NCI-H774 (cell line): ENCODE measurements around the gene ASPA.
"Not testable (repeated sequence)": the region's sequence is repeated elsewhere in the genome, so short reads cannot be mapped to it uniquely, and the experiment has no call there.

Experiments
- DNase-seq: peaks from one replicate; lab custom pipeline; 2025; lab: John Stamatoyannopoulos, UW

The ASPA gene

DNA sequence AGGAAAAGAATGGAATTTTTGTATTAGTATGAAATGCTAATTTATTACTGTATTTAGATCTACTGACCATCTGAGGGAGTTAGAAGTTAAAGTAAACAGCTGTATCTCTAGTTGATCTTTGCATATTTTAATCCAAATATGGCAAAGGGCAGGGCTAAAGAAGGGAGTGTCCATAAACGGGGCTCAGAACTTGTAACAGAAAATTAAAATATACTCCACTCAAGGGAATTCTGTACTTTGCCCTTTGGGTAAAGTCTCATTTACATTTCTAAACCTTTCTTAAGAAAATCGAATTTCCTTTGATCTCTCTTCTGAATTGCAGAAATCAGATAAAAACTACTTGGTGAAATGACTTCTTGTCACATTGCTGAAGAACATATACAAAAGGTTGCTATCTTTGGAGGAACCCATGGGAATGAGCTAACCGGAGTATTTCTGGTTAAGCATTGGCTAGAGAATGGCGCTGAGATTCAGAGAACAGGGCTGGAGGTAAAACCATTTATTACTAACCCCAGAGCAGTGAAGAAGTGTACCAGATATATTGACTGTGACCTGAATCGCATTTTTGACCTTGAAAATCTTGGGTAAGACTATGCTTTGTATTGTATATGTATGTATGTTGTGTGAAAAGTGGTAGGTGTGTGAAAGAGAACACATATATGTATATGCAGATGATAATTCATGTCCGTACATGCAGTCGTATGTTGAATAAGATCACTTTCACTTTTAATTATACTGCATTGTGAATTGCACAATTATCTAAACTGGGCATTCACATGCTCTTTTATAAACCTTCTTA is at the start of gene ASPA:
TSS of gene ASPA (plus strand) at position 186 of the 799 bp plus-strand sequence. CDS start at position 349, 163 bp downstream.
- no peak for DNase-seq

- not testable (repeated sequence) for DNase-seq
Observed at GRCh38 chr17:3433215-3433614, 42.6 kb upstream of the ASPA start.

- no peak for DNase-seq
Observed at GRCh38 chr17:3433741-3434140, 42.1 kb upstream of the ASPA start, which contains the start of gene OR1E2. OR1E2 (minus strand) TSS chr17:3433841; CDS start chr17:3433841, 0 bp downstream.

DNA sequence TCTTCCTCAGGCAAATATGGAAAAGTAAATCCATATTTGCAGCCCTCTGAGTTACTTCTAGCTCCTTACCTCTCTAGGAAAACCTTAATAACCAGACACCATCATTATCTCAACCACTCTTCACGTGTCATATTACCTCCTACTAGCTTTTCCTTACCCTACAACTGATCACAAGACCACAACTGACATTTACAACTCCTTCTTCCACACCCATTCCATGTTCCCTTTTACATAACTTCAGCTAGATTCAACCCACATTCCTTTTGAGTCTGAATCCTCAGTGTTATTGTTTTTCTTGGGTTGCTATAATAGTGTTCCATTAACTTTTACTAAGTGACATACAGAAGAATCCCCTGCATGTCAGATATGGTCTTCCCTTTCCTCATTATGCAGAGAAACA is 37.4 kb upstream of the ASPA start:
- no peak for DNase-seq

DNA sequence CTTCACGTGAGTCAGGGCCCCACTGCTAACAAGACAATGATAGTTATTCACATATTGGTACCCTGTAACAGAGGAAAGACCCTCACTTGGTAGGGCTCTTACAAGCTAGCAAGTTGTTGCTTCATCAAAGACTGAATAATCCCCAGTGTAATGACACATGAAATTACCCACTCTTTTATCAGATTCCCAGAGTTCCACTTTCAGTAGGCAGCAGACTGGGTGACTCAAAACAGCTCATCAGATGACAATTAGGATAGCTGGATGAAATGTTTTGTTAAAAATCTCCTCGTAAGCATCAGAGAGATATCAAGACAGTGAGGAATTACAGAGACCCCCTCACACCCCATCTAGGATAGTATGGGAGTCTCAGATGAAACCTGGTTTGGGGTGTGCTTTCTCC is 35.3 kb upstream of the ASPA start:
- no peak for DNase-seq

- DNase-seq = no peak
Observed at GRCh38 chr17:3447625-3448024, 28.2 kb upstream of the ASPA start.

- DNase-seq = no peak
Observed at GRCh38 chr17:3448059-3448665, 27.6 kb upstream of the ASPA start.

DNA sequence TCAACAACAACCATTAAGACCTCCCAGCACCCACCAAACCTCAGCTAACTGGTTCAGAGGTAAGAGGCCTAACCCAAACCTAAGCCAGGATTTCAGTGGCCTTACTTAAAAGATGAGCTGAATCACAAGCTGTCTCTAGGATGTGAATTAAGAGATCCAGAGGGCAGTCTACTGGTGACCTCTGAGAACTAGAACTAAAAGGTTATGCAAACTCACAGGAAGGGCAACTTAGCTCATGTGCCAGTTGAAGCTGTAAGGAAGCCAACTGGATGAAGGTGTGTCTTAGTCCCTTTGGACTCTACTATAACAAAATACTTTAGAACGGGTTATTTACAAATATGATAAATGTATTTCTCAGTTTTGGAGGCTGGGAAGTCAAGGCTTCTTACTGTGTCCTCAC is 9.4 kb upstream of the ASPA start:
- DNase-seq = not testable (repeated sequence)

DNA sequence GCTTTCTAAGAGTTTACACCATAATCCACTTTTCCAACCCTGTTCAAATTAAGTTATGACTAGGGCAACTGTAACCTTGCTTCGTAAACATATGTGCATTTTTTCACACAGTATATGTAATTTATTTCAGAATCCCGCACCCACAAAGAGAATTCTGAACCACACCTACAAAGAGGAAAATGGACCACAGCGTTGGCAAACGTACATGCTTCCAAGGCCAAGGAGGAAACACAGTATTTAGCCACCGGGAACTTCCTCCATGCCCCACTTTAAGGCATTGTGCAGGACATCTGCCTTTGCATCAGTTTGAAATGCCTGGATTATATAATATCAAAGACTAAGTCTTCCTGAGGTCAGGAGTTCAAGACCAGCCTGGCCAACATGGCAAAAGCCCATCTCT is 6.3 kb upstream of the ASPA start:
- DNase-seq = no peak

- no peak for DNase-seq
Observed at GRCh38 chr17:3471599-3471998, 4.2 kb upstream of the ASPA start, which contains the start of gene SPATA22. SPATA22 (minus strand) TSS chr17:3471819; CDS start chr17:3469325, 2,494 bp downstream.

DNA sequence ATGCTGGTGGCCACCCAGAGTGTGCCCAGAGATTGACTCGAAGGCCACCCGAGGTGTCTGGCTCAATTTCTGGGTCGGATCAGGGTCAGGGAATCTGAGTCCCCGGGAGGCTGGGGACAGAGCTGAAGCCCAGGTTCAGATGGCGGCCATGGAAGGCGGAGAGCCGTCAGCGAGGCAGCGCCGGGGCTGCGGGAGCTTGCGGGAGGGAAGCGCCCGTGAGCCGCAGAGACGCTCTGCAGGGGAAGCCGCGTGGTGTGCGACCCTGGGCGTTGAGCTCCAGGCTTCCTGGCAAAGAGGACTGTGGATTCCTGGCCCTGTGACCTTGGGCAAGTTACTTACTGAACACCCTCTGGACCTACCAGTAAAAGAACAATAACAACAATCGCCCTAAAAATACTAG is 3.7 kb upstream of the ASPA start:
- DNase-seq = no peak

DNA sequence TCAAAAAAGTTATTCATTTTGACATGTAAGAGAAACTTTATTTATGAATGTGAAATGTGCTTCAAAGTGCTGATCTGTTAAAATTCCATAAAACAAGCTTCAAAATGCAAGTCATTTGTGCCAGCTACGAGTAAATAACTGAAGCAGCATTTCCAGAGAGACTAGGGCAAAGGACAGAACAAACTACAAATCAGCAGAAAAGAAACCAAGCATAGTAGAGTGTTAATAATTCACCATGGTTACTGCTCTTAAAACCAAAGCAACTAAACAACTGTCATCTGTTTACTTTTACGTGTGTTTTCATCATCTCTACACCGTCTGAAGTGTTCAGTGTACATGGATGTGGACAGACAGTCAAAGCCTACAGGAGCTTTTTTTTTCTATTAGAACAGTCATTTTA is 1.6 kb upstream of the ASPA start:
- no peak for DNase-seq

- DNase-seq = no peak
Observed at GRCh38 chr17:3475251-3475685, 529 bp upstream of the ASPA start.

DNA sequence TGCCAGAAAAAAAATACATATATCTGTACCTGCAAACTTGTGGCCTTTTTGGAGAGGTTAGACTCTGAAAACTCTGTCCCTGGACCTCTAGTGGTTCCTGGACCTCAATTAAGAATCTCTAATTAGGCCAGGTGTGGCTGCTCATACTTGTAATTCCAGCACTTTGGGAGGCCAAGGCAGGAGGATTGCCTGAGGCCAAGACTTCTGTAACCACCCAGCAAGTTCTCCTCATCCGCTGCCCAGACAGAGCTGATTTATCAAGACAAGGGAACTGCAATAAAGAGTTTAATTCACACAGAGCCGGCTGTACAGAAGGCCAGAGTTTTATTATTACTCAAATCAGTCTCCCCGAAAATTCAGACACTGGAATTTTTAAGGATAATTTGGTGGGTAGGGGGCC is 4.2 kb downstream of the ASPA start:
- DNase-seq = no peak

DNA sequence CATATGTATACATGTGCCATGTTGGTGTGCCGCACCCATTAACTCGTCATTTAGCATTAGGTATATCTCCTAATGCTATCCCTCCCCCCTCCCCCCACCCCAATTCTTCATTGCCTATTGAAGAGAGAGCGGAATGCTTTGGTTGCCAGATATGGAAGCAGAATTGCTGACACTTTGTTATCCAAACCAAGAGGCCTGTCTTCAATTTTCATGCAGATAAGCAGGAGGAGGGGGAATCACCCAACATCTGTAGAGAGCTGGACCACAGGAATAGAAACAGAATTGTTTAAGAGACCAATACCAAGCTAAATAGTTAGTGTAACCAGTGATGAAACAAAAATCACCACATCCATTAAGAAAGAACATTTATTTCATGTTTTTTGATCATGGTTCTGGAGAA is 7.1 kb downstream of the ASPA start:
- DNase-seq = no peak

DNA sequence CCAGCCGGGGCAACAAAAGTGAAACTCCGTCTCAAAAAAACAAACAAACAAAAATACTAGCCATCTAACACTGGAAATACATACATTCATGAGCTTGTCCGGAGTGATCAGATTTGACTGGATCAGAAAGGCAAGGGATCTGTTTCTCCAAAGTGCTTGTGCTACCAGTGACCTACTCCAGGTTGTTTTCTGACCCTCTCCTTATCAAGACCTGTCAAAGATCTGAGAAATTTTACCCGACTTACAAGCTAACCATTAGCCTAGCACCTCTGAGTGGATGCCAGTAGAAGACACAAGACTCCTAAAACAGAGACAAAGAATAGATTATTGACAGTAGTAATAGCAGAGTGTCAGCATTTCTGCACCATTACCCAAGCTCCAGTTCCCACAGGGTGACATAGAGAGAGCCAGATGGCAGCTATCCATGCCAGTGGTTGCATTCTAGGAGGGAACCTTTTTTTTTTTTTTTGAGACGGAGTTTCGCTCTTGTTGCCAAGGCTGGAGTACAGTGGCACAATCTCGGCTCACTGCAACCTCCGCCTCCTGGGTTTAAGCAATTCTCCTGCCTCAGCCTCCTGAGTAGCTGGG is 9.8 kb downstream of the ASPA start:
- no peak for DNase-seq

- DNase-seq = no peak
Observed at GRCh38 chr17:3497101-3497500, 21.3 kb downstream of the ASPA start.

- DNase-seq = no peak
Observed at GRCh38 chr17:3501344-3501743, 25.5 kb downstream of the ASPA start.

- DNase-seq = no peak
Observed at GRCh38 chr17:3502466-3502865, 26.7 kb downstream of the ASPA start.

DNA sequence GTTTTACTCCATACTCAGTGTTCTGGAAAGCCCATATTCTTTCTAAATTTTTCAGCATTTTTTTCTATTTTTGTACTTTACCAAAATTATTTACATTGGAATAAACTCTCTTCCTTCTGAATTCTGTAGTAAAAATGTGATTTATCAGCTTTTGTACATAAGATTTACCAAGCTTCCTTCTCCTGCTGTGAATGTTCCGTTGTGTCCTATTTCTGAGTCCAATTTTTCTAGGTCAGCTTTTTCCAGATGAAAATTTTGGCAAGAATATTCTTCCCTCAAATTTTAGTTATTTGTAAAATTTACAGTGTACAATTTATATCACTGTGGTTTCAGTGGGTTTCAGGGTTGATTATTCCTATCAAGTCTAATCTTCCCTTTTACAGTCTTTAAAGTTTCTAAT is 27.5 kb downstream of the ASPA start:
- DNase-seq = no peak

DNA sequence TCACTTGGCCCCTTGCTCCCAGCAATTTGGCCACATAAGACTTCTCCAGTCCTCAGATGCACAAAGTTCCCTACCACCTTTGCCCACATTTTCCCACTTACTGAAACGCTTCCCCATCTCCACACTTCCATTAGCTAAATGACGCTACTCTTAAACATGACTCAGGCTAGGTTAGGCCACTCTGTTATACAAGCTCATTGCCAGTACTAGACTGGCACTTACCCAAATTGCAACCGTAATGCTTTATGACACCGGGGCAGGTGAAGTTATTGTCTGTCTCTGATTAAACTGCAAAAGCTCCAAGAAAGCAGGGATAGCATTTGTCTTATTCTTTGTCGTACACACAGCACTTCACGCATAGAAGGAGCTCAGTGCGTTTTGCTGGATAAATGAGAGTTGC is 29.2 kb downstream of the ASPA start:
- no peak for DNase-seq

- no peak for DNase-seq
Observed at GRCh38 chr17:3506054-3506453, 30.3 kb downstream of the ASPA start.

GRCh38 chr17:3507071-3507470 is 31.3 kb downstream of the ASPA start:
- no peak for DNase-seq
